MCF 10A (cell line): ENCODE results near the gene RAI1. TPM values are rescaled to one million over a fixed set of nuclear protein-coding genes. Genes with fewer than 3 reads are reported as not detected.

ENCODE experiments used
- BruUV-seq: library from RNA; stranded (reverse); fragments of 400-500 nt; replicated peaks from 2 replicates; lab custom pipeline; 2021; lab: Mats Ljungman, UMichigan
- CTCF ChIA-PET: fragments of 300-600 bp; sonication (Branson Sonifier 250); formaldehyde crosslinking; extraction: SDS; loops from one replicate; lab custom pipeline; 2021; ENCODE audit warnings: antibody characterized with exemption, inconsistent platforms; lab: Yijun Ruan, JAX
- POLR2A ChIA-PET: fragments of 300-600, 350-650 bp; sonication (Branson Sonifier 250); formaldehyde crosslinking; extraction: SDS; loops from one replicate; lab custom pipeline; 2020; ENCODE audit warnings: antibody characterized with exemption, inconsistent platforms; lab: Yijun Ruan, JAX
- DNase-seq: peaks from one replicate; pipeline ENCODE4 v3.0.0-alpha.2; 2018; ENCODE audit not compliant: unreplicated experiment
- H3K27ac Mint-ChIP-seq: one replicate; pipeline ENCODE4 v1.8.0; 2022; ENCODE audit warnings: mild to moderate bottlenecking, low read depth, mixed read lengths; ENCODE audit not compliant: unreplicated experiment
- H3K27me3 Mint-ChIP-seq: one replicate; pipeline ENCODE4 v1.8.0; 2022; ENCODE audit warnings: mixed read lengths; ENCODE audit not compliant: insufficient read depth, unreplicated experiment
- H3K36me3 Mint-ChIP-seq: one replicate; pipeline ENCODE4 v1.8.0; 2022; ENCODE audit warnings: mild to moderate bottlenecking, moderate library complexity, mixed read lengths; ENCODE audit not compliant: insufficient read depth, unreplicated experiment
- H3K4me1 Mint-ChIP-seq: one replicate; pipeline ENCODE4 v1.8.0; 2022; ENCODE audit warnings: mixed read lengths; ENCODE audit not compliant: insufficient read depth, unreplicated experiment
- H3K4me3 Mint-ChIP-seq: one replicate; pipeline ENCODE4 v1.8.0; 2022; ENCODE audit warnings: mild to moderate bottlenecking, moderate library complexity, mixed read lengths; ENCODE audit not compliant: unreplicated experiment
- H3K9me3 Mint-ChIP-seq: one replicate; pipeline ENCODE4 v1.8.0; 2022; ENCODE audit warnings: mixed read lengths; ENCODE audit not compliant: unreplicated experiment
- CTCF ChIP-seq: fragments of 200-600 bp; IDR thresholded peaks from one replicate; pipeline ENCODE4 v1.8.0; 2022; ENCODE audit warnings: antibody characterized with exemption, mild to moderate bottlenecking; ENCODE audit not compliant: unreplicated experiment
- intact Hi-C: fragments of 100-400 bp; cut with micrococcal nuclease; formaldehyde crosslinking; loops from 2 replicates; pipeline ENCODE4 v1.14.1; 2022
- total RNA-seq: library from RNA; stranded (reverse); gene quantifications from 2 replicates; pipeline ENCODE4 v1.2.3, GENCODE V29; 2022

Gene RAI1
- total RNA-seq, 1 experiment from 2014 or later, result 30.4 TPM

- BruUV-seq, result no TSS peak
- intact Hi-C loops, result no loop called here
- CTCF ChIA-PET, result interaction anchor here (0.5 kb wide), 1 partner anchor 44 kb away, joined by 3 read pairs; no protein-coding TSS in a partner anchor
Measured at GRCh38 chr17:17830269-17830567, 149.0 kb downstream of the RAI1 start.

DNA sequence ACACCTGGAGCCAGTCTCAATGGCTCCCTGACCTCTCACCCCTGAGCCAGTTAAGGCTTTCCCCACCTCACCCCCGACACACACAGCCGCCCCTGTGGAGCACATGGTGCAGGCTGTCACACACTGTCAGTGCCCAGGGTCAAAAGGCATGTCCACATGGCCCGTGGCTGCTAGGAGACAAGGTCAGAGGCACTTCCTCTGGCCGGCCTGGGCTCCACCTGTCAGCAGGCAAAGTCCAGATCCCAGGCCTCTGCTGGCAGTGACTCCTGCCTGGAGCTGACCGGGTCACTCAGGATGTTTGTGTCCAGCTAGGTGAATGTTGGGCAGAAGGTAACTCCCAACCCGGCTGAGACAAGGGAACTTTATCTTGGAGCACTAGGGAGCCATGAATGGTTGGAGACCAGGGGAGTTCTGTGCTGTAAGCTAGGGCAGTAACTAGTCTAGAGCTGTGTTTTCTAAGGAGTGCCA is 149.5 kb downstream of the RAI1 start:
- H3K27me3 Mint-ChIP-seq, result no peaks in the 10 kb centered on the region
- POLR2A ChIA-PET, result interaction anchor here (1.5 kb wide), 1 partner anchor 10 kb away, joined by 6 read pairs; no protein-coding TSS in a partner anchor
- no peak overlapping the region for H3K27ac Mint-ChIP-seq
- intact Hi-C loops, result no loop called here
- no peak overlapping the region for H3K4me3 Mint-ChIP-seq
- no TSS peak for BruUV-seq
- peaks cover 3% of the 10 kb centered on the region for H3K36me3 Mint-ChIP-seq
- H3K9me3 Mint-ChIP-seq, result no peaks in the 10 kb centered on the region
- peaks cover 47% of the 10 kb centered on the region for H3K4me1 Mint-ChIP-seq
- no peak for DNase-seq
- CTCF ChIA-PET, result interaction anchor here (0.5 kb wide), 1 partner anchor 45 kb away, joined by 3 read pairs; no protein-coding TSS in a partner anchor
- no peak for TF ChIP-seq CTCF

More at GRCh38 chr17:17830269-17830567, 149.0 kb downstream of the RAI1 start:
- no peaks in the 10 kb centered on the region for H3K27me3 Mint-ChIP-seq
- H3K4me1 Mint-ChIP-seq, result peaks cover 45% of the 10 kb centered on the region
- H3K4me3 Mint-ChIP-seq, result no peak overlapping the region
- POLR2A ChIA-PET, result interaction anchor here (1.5 kb wide), 1 partner anchor 11 kb away, joined by 6 read pairs; no protein-coding TSS in a partner anchor
- no peak for DNase-seq
- TF ChIP-seq CTCF, result no peak
- H3K36me3 Mint-ChIP-seq, result peaks cover 4% of the 10 kb centered on the region
- H3K9me3 Mint-ChIP-seq, result no peaks in the 10 kb centered on the region
- H3K27ac Mint-ChIP-seq, result no peak overlapping the region

DNA sequence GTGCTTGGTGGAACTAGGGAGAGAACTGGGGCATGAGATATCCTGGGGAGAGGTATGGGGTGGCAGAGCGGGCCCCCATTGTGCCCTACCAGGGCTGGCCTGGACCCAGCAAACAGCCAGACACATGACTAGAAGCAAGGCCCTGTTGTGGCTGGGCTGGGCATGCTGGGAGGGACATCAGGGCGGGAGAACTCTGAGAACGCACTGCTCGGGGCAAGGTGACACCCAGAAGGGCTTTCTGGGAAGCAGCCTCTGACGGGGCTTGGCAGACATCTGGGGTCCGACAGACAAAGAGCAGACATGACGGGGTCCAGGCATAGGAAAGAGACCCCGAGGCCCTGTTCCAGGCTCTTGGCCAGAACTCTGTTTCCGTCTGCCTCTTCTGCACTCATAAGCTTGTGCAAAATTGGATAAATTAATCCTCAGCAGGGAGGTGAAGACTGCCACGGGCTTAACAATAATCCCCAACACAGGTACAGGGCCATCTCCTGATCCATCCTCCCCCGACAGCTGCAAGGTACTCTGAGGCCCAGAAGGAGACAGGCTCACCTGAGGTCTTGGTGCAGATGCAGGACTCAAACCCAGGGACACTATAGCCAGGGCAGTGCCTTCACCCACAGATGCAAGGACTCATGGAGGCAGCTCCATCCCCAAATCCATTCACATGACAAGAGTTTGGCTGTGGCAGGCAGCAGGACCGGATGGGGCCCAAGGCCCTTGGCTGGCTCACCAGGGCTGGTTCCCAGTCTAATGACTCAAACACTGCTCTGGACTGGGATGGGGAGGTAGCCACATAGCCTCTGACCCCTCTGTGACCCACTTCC is 150.2 kb downstream of the RAI1 start:
- no TSS peak for BruUV-seq
- no peaks in the 10 kb centered on the region for H3K36me3 Mint-ChIP-seq
- H3K4me3 Mint-ChIP-seq, result no peak overlapping the region
- no peak for DNase-seq
- no peak for TF ChIP-seq CTCF
- no peak overlapping the region for H3K27ac Mint-ChIP-seq
- ChIA-PET POLR2A (interaction anchor here (0.8 to 1.5 kb wide), 2 partner anchors 9 to 11 kb away, joined by 4 to 6 read pairs; no protein-coding TSS in a partner anchor), CTCF (no interaction called here)
- H3K27me3 Mint-ChIP-seq, result no peaks in the 10 kb centered on the region
- peaks cover 43% of the 10 kb centered on the region for H3K4me1 Mint-ChIP-seq
- intact Hi-C loops, result no loop called here
- H3K9me3 Mint-ChIP-seq, result no peaks in the 10 kb centered on the region

GRCh38 chr17:17832032-17832363 is 150.7 kb downstream of the RAI1 start:
- no peaks in the 10 kb centered on the region for H3K27me3 Mint-ChIP-seq
- ChIA-PET POLR2A (interaction anchor here (0.8 kb wide), 1 partner anchor 12 kb away, joined by 4 read pairs; no protein-coding TSS in a partner anchor), CTCF (no interaction called here)
- no peaks in the 10 kb centered on the region for H3K9me3 Mint-ChIP-seq
- intact Hi-C loops, result no loop called here
- H3K27ac Mint-ChIP-seq, result peak overlapping the region; percentile 49
- TF ChIP-seq CTCF, result no peak
- no peak for DNase-seq
- no peaks in the 10 kb centered on the region for H3K36me3 Mint-ChIP-seq
- no TSS peak for BruUV-seq
- H3K4me1 Mint-ChIP-seq, result peaks cover 37% of the 10 kb centered on the region
- H3K4me3 Mint-ChIP-seq, result no peak overlapping the region
